Activated CD8-positive, alpha-beta T cell treated with anti-CD3 and anti-CD28 coated beads, Interleukin-2, amount 10 ng/mL, durations not matched to agents 7 days and 5 days (primary cell): ENCODE measurements around the gene SLC2A8. TPM values are rescaled to one million over a fixed set of nuclear protein-coding genes. Genes with fewer than 3 reads are reported as not detected.
A peak's percentile ranks its signal among the peaks of the same experiment; 100 is the strongest.

Experiments used
- ATAC-seq: fragments of 150-1000 bp; cut with Tn5 transposase; one replicate; pipeline ENCODE4 v1.10.0; 2021; ENCODE audit warnings: moderate library complexity
- CTCF ChIA-PET: fragments of 350-600 bp; sonication (Branson Sonifier 250); formaldehyde crosslinking; loops from one replicate; lab custom pipeline; 2021; ENCODE audit warnings: antibody characterized with exemption; lab: Charles Lee
- POLR2A ChIA-PET: fragments of 350-600 bp; sonication (Branson Sonifier 250); formaldehyde crosslinking; loops from one replicate; lab custom pipeline; 2021; ENCODE audit warnings: antibody characterized with exemption; lab: Charles Lee
- DNase-seq: peaks from one replicate; pipeline ENCODE4 v3.0.0-alpha.2; 2020
- H3K27ac Mint-ChIP-seq: one replicate; pipeline ENCODE4 v1.8.0; 2021; ENCODE audit warnings: mild to moderate bottlenecking, mixed read lengths
- H3K27me3 Mint-ChIP-seq: one replicate; pipeline ENCODE4 v1.8.0; 2021; ENCODE audit warnings: low read depth, mixed read lengths
- H3K36me3 Mint-ChIP-seq: one replicate; pipeline ENCODE4 v1.8.0; 2021; ENCODE audit warnings: low read depth, mixed read lengths
- H3K4me1 Mint-ChIP-seq: one replicate; pipeline ENCODE4 v1.8.0; 2021; ENCODE audit warnings: low read depth, mixed read lengths
- H3K4me3 Mint-ChIP-seq: one replicate; pipeline ENCODE4 v1.8.0; 2021; ENCODE audit warnings: mild to moderate bottlenecking, mixed read lengths
- H3K9me3 Mint-ChIP-seq: one replicate; pipeline ENCODE4 v1.8.0; 2022; ENCODE audit warnings: mixed read lengths; ENCODE audit not compliant: insufficient read depth
- total RNA-seq, 2 experiments: library from RNA; stranded (reverse); gene quantifications; one replicate each; pipeline ENCODE4 v1.2.3, GENCODE V29; 2021

Gene SLC2A8
- total RNA-seq, 2 experiments from 2014 or later: 5.6 to 7.2 TPM

- Mint-ChIP-seq H3K36me3 (no peaks in the 10 kb centered on the region), H3K27me3 (peaks cover 51% of the 10 kb centered on the region), H3K9me3 (no peaks in the 10 kb centered on the region), H3K27ac (no peak overlapping the region), H3K4me1 (peaks cover 20% of the 10 kb centered on the region), H3K4me3 (no peak overlapping the region)
- ChIA-PET CTCF (no interaction called here), POLR2A (no interaction called here)
- DNase-seq (no peak), ATAC-seq (no peak)
These were observed 12.1 kb upstream of the SLC2A8 start for GRCh38 chr9:127384901-127385300.

GRCh38 chr9:127386249-127386648, 10.7 kb upstream of the SLC2A8 start:
- POLR2A ChIA-PET: interaction anchor here (0.7 kb wide), 1 partner anchor 1822 kb away, joined by 3 read pairs; no protein-coding TSS in a partner anchor
- no peak for ATAC-seq

GRCh38 chr9:127386981-127387380, 10.0 kb upstream of the SLC2A8 start:
- ChIA-PET CTCF (interaction anchor here (1.6 to 2.0 kb wide), 2 partner anchors 11 to 42 kb away, joined by 3 to 15 read pairs; partner anchors contain the start of gene SLC2A8), POLR2A (interaction anchor here (1.4 kb wide), 1 partner anchor 65 kb away, joined by 7 read pairs; the partner anchor contains the start of genes LRSAM1 and RPL12)
- H3K27me3 Mint-ChIP-seq: peaks cover 51% of the 10 kb centered on the region
- no peak overlapping the region for H3K4me3 Mint-ChIP-seq
- H3K27ac Mint-ChIP-seq: no peak overlapping the region
- H3K36me3 Mint-ChIP-seq: no peaks in the 10 kb centered on the region
- no peaks in the 10 kb centered on the region for H3K9me3 Mint-ChIP-seq
- peaks cover 26% of the 10 kb centered on the region for H3K4me1 Mint-ChIP-seq
- DNase-seq (no peak), ATAC-seq (no peak)

More at GRCh38 chr9:127386249-127386648, 10.7 kb upstream of the SLC2A8 start:
- Mint-ChIP-seq H3K9me3 (no peaks in the 10 kb centered on the region), H3K36me3 (no peaks in the 10 kb centered on the region), H3K4me3 (no peak overlapping the region), H3K4me1 (peaks cover 26% of the 10 kb centered on the region), H3K27ac (no peak overlapping the region), H3K27me3 (peaks cover 48% of the 10 kb centered on the region)
- DNase-seq: no peak
- CTCF ChIA-PET: interaction anchor here (1.1 kb wide), 1 partner anchor 75 kb away, joined by 3 read pairs; no protein-coding TSS in a partner anchor

- DNase-seq (peak; percentile 95), ATAC-seq (peak; percentile 96)
- Mint-ChIP-seq H3K27me3 (peaks cover 55% of the 10 kb centered on the region), H3K27ac (peak overlapping the region; percentile 68), H3K4me3 (peak overlapping the region; percentile 35), H3K4me1 (peaks cover 26% of the 10 kb centered on the region), H3K36me3 (no peaks in the 10 kb centered on the region), H3K9me3 (no peaks in the 10 kb centered on the region)
- ChIA-PET CTCF (interaction anchor here (0.7 to 2.0 kb wide), 8 partner anchors 9 to 377 kb away, joined by 3 to 15 read pairs (median 3); partner anchors contain the start of gene SLC2A8), POLR2A (interaction anchor here (1.4 to 1.7 kb wide), 2 partner anchors 9 to 63 kb away, joined by 5 to 7 read pairs; partner anchors contain the start of genes LRSAM1, RPL12 and SLC2A8)
These were observed 8.7 kb upstream of the SLC2A8 start for GRCh38 chr9:127388037-127388855.

GRCh38 chr9:127388856-127389238, 8.1 kb upstream of the SLC2A8 start:
- POLR2A ChIA-PET: interaction anchor here (1.3 to 1.7 kb wide), 2 partner anchors 8 to 62 kb away, joined by 5 read pairs; partner anchors contain the start of genes LRSAM1, RPL12 and SLC2A8
- Mint-ChIP-seq H3K27ac (peak overlapping the region; percentile 68), H3K4me1 (peaks cover 26% of the 10 kb centered on the region), H3K9me3 (no peaks in the 10 kb centered on the region), H3K4me3 (no peak overlapping the region), H3K27me3 (peaks cover 55% of the 10 kb centered on the region), H3K36me3 (no peaks in the 10 kb centered on the region)
- no peak for ATAC-seq
- CTCF ChIA-PET: interaction anchor here (0.7 to 2.0 kb wide), 4 partner anchors 9 to 164 kb away, joined by 3 to 15 read pairs (median 4); partner anchors contain the start of gene SLC2A8
- no peak for DNase-seq

- ATAC-seq (no peak), DNase-seq (no peak)
- peaks cover 51% of the 10 kb centered on the region for H3K27me3 Mint-ChIP-seq
- H3K36me3 Mint-ChIP-seq: no peaks in the 10 kb centered on the region
- POLR2A ChIA-PET: interaction anchor here (1.3 kb wide), 1 partner anchor 62 kb away, joined by 5 read pairs; the partner anchor contains the start of genes LRSAM1 and RPL12
- H3K4me1 Mint-ChIP-seq: peaks cover 26% of the 10 kb centered on the region
- no peak overlapping the region for H3K27ac Mint-ChIP-seq
- H3K9me3 Mint-ChIP-seq: no peaks in the 10 kb centered on the region
- no peak overlapping the region for H3K4me3 Mint-ChIP-seq
- CTCF ChIA-PET: interaction anchor here (1.4 kb wide), 1 partner anchor 78 kb away, joined by 4 read pairs; no protein-coding TSS in a partner anchor
These were observed 7.4 kb upstream of the SLC2A8 start for GRCh38 chr9:127389381-127390247.

GRCh38 chr9:127390248-127390545, 6.8 kb upstream of the SLC2A8 start:
- CTCF ChIA-PET: no interaction called here
- H3K27me3 Mint-ChIP-seq: peaks cover 50% of the 10 kb centered on the region

GRCh38 chr9:127390563-127390962, 6.4 kb upstream of the SLC2A8 start:
- Mint-ChIP-seq H3K27ac (no peak overlapping the region), H3K4me3 (no peak overlapping the region), H3K36me3 (no peaks in the 10 kb centered on the region), H3K4me1 (peaks cover 27% of the 10 kb centered on the region), H3K27me3 (peaks cover 50% of the 10 kb centered on the region), H3K9me3 (no peaks in the 10 kb centered on the region)
- ATAC-seq: no peak
- CTCF ChIA-PET: no interaction called here
- POLR2A ChIA-PET: no interaction called here
- no peak for DNase-seq

More at GRCh38 chr9:127390248-127390545, 6.8 kb upstream of the SLC2A8 start:
- no peak for ATAC-seq
- Mint-ChIP-seq H3K9me3 (no peaks in the 10 kb centered on the region), H3K27ac (no peak overlapping the region), H3K4me1 (peaks cover 26% of the 10 kb centered on the region), H3K36me3 (no peaks in the 10 kb centered on the region), H3K4me3 (no peak overlapping the region)
- POLR2A ChIA-PET: interaction anchor here (1.3 kb wide), 1 partner anchor 61 kb away, joined by 5 read pairs; the partner anchor contains the start of genes LRSAM1 and RPL12
- DNase-seq: no peak

- Mint-ChIP-seq H3K4me1 (peaks cover 37% of the 10 kb centered on the region), H3K27ac (peak overlapping the region; percentile 6), H3K27me3 (peaks cover 48% of the 10 kb centered on the region), H3K36me3 (no peaks in the 10 kb centered on the region), H3K9me3 (no peaks in the 10 kb centered on the region), H3K4me3 (no peak overlapping the region)
- ATAC-seq (no peak), DNase-seq (no peak)
- ChIA-PET CTCF (interaction anchor here (1.3 kb wide), 1 partner anchor 26 kb away, joined by 3 read pairs; no protein-coding TSS in a partner anchor), POLR2A (no interaction called here)
These were observed 4.8 kb upstream of the SLC2A8 start for GRCh38 chr9:127392166-127392565.

- peaks cover 49% of the 10 kb centered on the region for H3K27me3 Mint-ChIP-seq
- DNase-seq (no peak), ATAC-seq (no peak)
- H3K27ac Mint-ChIP-seq: no peak overlapping the region
- CTCF ChIA-PET: interaction anchor here (1.3 kb wide), 1 partner anchor 25 kb away, joined by 3 read pairs; no protein-coding TSS in a partner anchor
- H3K36me3 Mint-ChIP-seq: no peaks in the 10 kb centered on the region
- POLR2A ChIA-PET: no interaction called here
- H3K9me3 Mint-ChIP-seq: no peaks in the 10 kb centered on the region
- H3K4me3 Mint-ChIP-seq: no peak overlapping the region
- peaks cover 35% of the 10 kb centered on the region for H3K4me1 Mint-ChIP-seq
These were observed 4.0 kb upstream of the SLC2A8 start for GRCh38 chr9:127392976-127393375.

GRCh38 chr9:127393645-127394044, 3.3 kb upstream of the SLC2A8 start:
- Mint-ChIP-seq H3K9me3 (no peaks in the 10 kb centered on the region), H3K4me1 (peaks cover 34% of the 10 kb centered on the region), H3K36me3 (no peaks in the 10 kb centered on the region), H3K27ac (no peak overlapping the region), H3K4me3 (no peak overlapping the region), H3K27me3 (peaks cover 54% of the 10 kb centered on the region)
- CTCF ChIA-PET: no interaction called here
- ATAC-seq: no peak
- DNase-seq: no peak
- POLR2A ChIA-PET: no interaction called here
